Type B pancreatic cell (in vitro differentiated cells): ENCODE results near the gene VIL1. TPM values are rescaled to one million over a fixed set of nuclear protein-coding genes. Genes with fewer than 3 reads are reported as not detected.
A peak's percentile ranks its signal among the peaks of the same experiment; 100 is the strongest.

Source experiments
- DNase-seq: peaks from one replicate; pipeline ENCODE4 v3.0.0; 2021; ENCODE audit warnings: mixed read lengths; ENCODE audit not compliant: unreplicated experiment; ENCODE audit errors: extremely low spot score
- H3K27ac Mint-ChIP-seq: 2 replicates; pipeline ENCODE4 v1.8.0; 2021; ENCODE audit warnings: mild to moderate bottlenecking, mixed read lengths
- H3K27me3 Mint-ChIP-seq: 2 replicates; pipeline ENCODE4 v1.8.0; 2021; ENCODE audit warnings: mixed read lengths
- H3K36me3 Mint-ChIP-seq: 2 replicates; pipeline ENCODE4 v1.8.0; 2021; ENCODE audit warnings: mixed read lengths
- H3K4me1 Mint-ChIP-seq: one replicate; pipeline ENCODE4 v1.8.0; 2021; ENCODE audit warnings: mixed read lengths; ENCODE audit not compliant: unreplicated experiment
- H3K4me3 Mint-ChIP-seq: 2 replicates; pipeline ENCODE4 v1.8.0; 2021; ENCODE audit warnings: mild to moderate bottlenecking, mixed read lengths
- H3K9me3 Mint-ChIP-seq: 2 replicates; pipeline ENCODE4 v1.8.0; 2021; ENCODE audit warnings: mixed read lengths
- CTCF ChIP-seq: fragments of 200-600 bp; sonication (generic); conservative IDR thresholded peaks from 2 replicates; pipeline ENCODE4 v1.5.0; 2021; ENCODE audit warnings: antibody characterized with exemption, mild to moderate bottlenecking
- total RNA-seq: library from RNA; stranded (reverse); gene quantifications from 2 replicates; pipeline ENCODE4 v1.2.1, GENCODE V29; 2021; ENCODE audit warnings: low replicate concordance

The VIL1 gene
- total RNA-seq, 1 donor from 2014 or later: 64.6 TPM

- Mint-ChIP-seq H3K27me3 (no peaks in the 10 kb centered on the region), H3K9me3 (no peaks in the 10 kb centered on the region), H3K36me3 (no peaks in the 10 kb centered on the region), H3K27ac (no peak overlapping the region), H3K4me3 (no peak overlapping the region), H3K4me1 (peaks cover 3% of the 10 kb centered on the region)
- TF ChIP-seq CTCF: no peak
- no peak for DNase-seq
Measured at GRCh38 chr2:218418321-218418716, 604 bp upstream of the VIL1 start.

GRCh38 chr2:218419630-218420216, 800 bp downstream of the VIL1 start:
- peaks cover 3% of the 10 kb centered on the region for H3K4me1 Mint-ChIP-seq
- DNase-seq: no peak
- no peaks in the 10 kb centered on the region for H3K9me3 Mint-ChIP-seq
- H3K36me3 Mint-ChIP-seq: no peaks in the 10 kb centered on the region
- peak overlapping the region; percentile 48 for H3K27ac Mint-ChIP-seq
- peak overlapping the region; percentile 78 for H3K4me3 Mint-ChIP-seq
- H3K27me3 Mint-ChIP-seq: no peaks in the 10 kb centered on the region
- no peak for TF ChIP-seq CTCF

- no peaks in the 10 kb centered on the region for H3K9me3 Mint-ChIP-seq
- peak overlapping the region; percentile 13 for H3K27ac Mint-ChIP-seq
- no peaks in the 10 kb centered on the region for H3K36me3 Mint-ChIP-seq
- DNase-seq: no peak
- TF ChIP-seq CTCF: no peak
- peak overlapping the region; percentile 33 for H3K4me3 Mint-ChIP-seq
- no peaks in the 10 kb centered on the region for H3K27me3 Mint-ChIP-seq
- H3K4me1 Mint-ChIP-seq: peaks cover 3% of the 10 kb centered on the region
Measured at GRCh38 chr2:218421027-218421426, 2.1 kb downstream of the VIL1 start.

- no peaks in the 10 kb centered on the region for H3K4me1 Mint-ChIP-seq
- H3K9me3 Mint-ChIP-seq: no peaks in the 10 kb centered on the region
- no peak for TF ChIP-seq CTCF
- H3K27me3 Mint-ChIP-seq: no peaks in the 10 kb centered on the region
- no peak overlapping the region for H3K4me3 Mint-ChIP-seq
- peak overlapping the region; percentile 57 for H3K27ac Mint-ChIP-seq
- DNase-seq: no peak
- H3K36me3 Mint-ChIP-seq: no peaks in the 10 kb centered on the region
Measured at GRCh38 chr2:218422403-218423086, 3.6 kb downstream of the VIL1 start.

GRCh38 chr2:218423584-218423983, 4.7 kb downstream of the VIL1 start:
- H3K9me3 Mint-ChIP-seq: no peaks in the 10 kb centered on the region
- H3K27me3 Mint-ChIP-seq: no peaks in the 10 kb centered on the region
- H3K4me3 Mint-ChIP-seq: no peak overlapping the region
- no peaks in the 10 kb centered on the region for H3K36me3 Mint-ChIP-seq
- H3K4me1 Mint-ChIP-seq: no peaks in the 10 kb centered on the region
- TF ChIP-seq CTCF: no peak
- DNase-seq: no peak
- peak overlapping the region; percentile 26 for H3K27ac Mint-ChIP-seq
